KMS-11 (cell line): Measurements from ENCODE around the gene ELF4.

Experiments used
- H2AFZ ChIP-seq: fragments of 200-600 bp; sonication (generic); 2 replicates; pipeline ENCODE4 v1.6.1; 2016; ENCODE audit warnings: antibody characterized with exemption, mixed run types, low read depth
- H3K27ac ChIP-seq: fragments of 200-600 bp; sonication (generic); 2 replicates; pipeline ENCODE4 v1.6.1; 2016; ENCODE audit warnings: mild to moderate bottlenecking, mixed run types
- H3K27me3 ChIP-seq: fragments of 200-600 bp; sonication (generic); 2 replicates; pipeline ENCODE4 v1.6.1; 2017; ENCODE audit warnings: mild to moderate bottlenecking, low read depth, mixed run types, moderate library complexity; ENCODE audit not compliant: insufficient read depth
- H3K36me3 ChIP-seq: fragments of 200-600 bp; sonication (generic); 2 replicates; pipeline ENCODE4 v1.6.1; 2017; ENCODE audit warnings: mild to moderate bottlenecking, mixed run types; ENCODE audit not compliant: insufficient read depth
- H3K4me1 ChIP-seq: fragments of 200-600 bp; sonication (generic); 2 replicates; pipeline ENCODE4 v1.6.1; 2016; ENCODE audit warnings: mild to moderate bottlenecking, low read depth, mixed run types; ENCODE audit not compliant: poor library complexity, severe bottlenecking
- H3K4me2 ChIP-seq: fragments of 200-600 bp; sonication (generic); 2 replicates; pipeline ENCODE4 v1.7.0; 2016; ENCODE audit warnings: mild to moderate bottlenecking, mixed run types
- H3K4me3 ChIP-seq: fragments of 200-600 bp; sonication (generic); IDR thresholded peaks from 2 replicates; pipeline ENCODE4 v1.6.1; 2017; ENCODE audit warnings: low read depth, low read length, mixed read lengths; ENCODE audit not compliant: insufficient read depth
- H3K79me2 ChIP-seq: fragments of 200-600 bp; sonication (generic); 2 replicates; pipeline ENCODE4 v1.6.1; 2016; ENCODE audit warnings: low read depth, mixed run types; ENCODE audit not compliant: insufficient read depth
- H3K9ac ChIP-seq: fragments of 200-600 bp; sonication (generic); 2 replicates; pipeline ENCODE4 v1.6.1; 2016; ENCODE audit warnings: mild to moderate bottlenecking, mixed run types
- H4K20me1 ChIP-seq: fragments of 200-600 bp; sonication (generic); 2 replicates; pipeline ENCODE4 v1.6.1; 2016; ENCODE audit warnings: mild to moderate bottlenecking, mixed run types; ENCODE audit not compliant: insufficient read depth
- TF ChIP-seq, protein P1 (sequence below): fragments of 200-600 bp; sonication (generic); conservative IDR thresholded peaks from 2 replicates; pipeline ENCODE4 v1.6.1; 2017; ENCODE audit warnings: low read depth, mild to moderate bottlenecking, antibody characterized with exemption, low read length, moderate library complexity, mixed read lengths

ELF4 gene

DNA sequence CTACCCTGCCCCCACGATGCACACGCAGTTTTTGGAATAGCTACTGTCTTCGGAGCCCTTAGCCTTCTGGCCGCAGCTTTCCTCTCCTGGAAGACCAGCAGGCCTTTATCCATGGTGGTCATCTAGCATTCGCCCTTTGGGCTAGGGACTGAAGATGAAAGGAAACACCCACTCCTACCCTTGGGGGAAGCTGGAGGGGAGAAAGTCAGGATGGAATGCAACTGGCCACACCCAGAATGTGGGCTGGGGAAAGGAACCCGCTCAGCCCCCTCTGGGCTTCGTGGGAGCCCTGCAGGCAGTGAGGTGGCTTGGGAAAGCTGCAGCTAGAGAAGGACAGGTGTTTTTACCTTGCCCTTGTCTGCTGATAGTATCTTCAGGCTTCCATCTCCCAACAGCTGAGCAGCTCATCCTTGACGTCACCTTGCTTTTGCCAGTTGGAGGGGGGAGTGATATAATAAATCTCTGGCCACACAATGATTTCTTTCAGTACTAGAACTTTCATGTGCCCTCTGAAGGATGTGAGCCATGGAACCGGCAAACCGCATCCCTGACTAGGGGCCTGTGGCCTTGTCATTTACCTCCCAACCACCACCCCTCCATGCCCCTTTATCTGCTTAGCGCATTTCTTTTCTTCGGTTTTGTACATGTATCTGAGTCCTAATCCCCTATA is 59.0 kb downstream of the ELF4 start:
- TF ChIP-seq, protein P1, sequence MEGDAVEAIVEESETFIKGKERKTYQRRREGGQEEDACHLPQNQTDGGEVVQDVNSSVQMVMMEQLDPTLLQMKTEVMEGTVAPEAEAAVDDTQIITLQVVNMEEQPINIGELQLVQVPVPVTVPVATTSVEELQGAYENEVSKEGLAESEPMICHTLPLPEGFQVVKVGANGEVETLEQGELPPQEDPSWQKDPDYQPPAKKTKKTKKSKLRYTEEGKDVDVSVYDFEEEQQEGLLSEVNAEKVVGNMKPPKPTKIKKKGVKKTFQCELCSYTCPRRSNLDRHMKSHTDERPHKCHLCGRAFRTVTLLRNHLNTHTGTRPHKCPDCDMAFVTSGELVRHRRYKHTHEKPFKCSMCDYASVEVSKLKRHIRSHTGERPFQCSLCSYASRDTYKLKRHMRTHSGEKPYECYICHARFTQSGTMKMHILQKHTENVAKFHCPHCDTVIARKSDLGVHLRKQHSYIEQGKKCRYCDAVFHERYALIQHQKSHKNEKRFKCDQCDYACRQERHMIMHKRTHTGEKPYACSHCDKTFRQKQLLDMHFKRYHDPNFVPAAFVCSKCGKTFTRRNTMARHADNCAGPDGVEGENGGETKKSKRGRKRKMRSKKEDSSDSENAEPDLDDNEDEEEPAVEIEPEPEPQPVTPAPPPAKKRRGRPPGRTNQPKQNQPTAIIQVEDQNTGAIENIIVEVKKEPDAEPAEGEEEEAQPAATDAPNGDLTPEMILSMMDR: no peak
- H3K27me3 ChIP-seq: no peaks in the 10 kb centered on the region
- H3K9ac ChIP-seq: no peak overlapping the region
- H3K79me2 ChIP-seq: no peaks in the 10 kb centered on the region
- no peaks in the 10 kb centered on the region for H3K36me3 ChIP-seq
- no peak overlapping the region for H3K27ac ChIP-seq
- H3K4me2 ChIP-seq: no peak overlapping the region
- no peaks in the 10 kb centered on the region for H3K4me1 ChIP-seq
- H3K4me3 ChIP-seq: no peak overlapping the region
- H2AFZ ChIP-seq: no peak overlapping the region
- H4K20me1 ChIP-seq: no peaks in the 10 kb centered on the region

DNA sequence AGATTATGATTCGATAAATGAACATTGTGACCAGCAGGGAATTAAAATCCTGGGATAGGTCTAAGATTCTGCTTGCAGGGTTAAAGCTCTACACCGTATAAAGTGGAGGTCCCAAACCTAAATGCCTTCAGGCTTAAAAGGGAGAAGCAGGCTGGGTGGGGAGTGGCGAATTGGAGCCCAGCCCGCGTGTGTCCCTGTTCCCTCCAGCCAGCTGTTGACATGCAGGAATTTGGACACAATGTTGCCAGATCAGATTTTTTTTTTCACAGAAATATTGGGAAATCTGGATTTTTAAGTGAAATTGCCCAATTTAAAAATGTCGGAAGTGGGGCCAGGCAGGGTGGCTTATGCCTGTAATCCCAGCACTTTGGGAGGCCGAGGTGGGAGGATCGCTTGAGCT is 60.5 kb downstream of the ELF4 start:
- H4K20me1 ChIP-seq: no peaks in the 10 kb centered on the region
- H3K36me3 ChIP-seq: no peaks in the 10 kb centered on the region
- no peak overlapping the region for H3K4me3 ChIP-seq
- H3K9ac ChIP-seq: no peak overlapping the region
- no peak overlapping the region for H3K27ac ChIP-seq
- no peaks in the 10 kb centered on the region for H3K27me3 ChIP-seq
- no peak overlapping the region for H2AFZ ChIP-seq
- no peak overlapping the region for H3K4me2 ChIP-seq
- TF ChIP-seq, protein P1: no peak
- no peaks in the 10 kb centered on the region for H3K79me2 ChIP-seq
- H3K4me1 ChIP-seq: no peaks in the 10 kb centered on the region

DNA sequence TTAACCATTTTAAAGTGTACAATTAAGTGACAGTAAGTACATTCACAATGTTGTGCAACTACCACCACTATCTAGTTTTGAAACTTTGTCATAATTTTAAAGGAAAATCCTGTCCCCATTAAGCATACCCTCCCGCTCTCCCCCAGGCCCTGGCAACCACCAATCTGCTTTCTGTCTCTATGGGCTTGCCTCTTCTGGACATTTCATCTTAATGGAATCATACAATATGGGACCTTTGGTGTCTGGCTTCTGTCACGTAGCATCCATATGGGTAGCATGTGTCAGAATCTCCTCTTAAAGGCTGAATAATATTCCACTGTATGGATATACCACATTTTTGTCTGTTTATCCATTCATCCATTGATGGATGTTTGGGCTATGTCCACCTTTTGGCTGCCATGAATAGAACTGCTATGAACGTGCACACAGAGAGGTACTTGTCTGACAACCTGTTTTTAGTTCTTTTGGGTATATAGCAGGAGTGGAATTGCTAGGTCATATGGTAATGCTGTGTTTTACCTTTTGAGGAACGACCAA is 61.5 kb downstream of the ELF4 start:
- no peaks in the 10 kb centered on the region for H4K20me1 ChIP-seq
- no peak overlapping the region for H3K9ac ChIP-seq
- no peaks in the 10 kb centered on the region for H3K4me1 ChIP-seq
- no peaks in the 10 kb centered on the region for H3K36me3 ChIP-seq
- no peak overlapping the region for H3K4me2 ChIP-seq
- H3K27ac ChIP-seq: no peak overlapping the region
- H3K79me2 ChIP-seq: no peaks in the 10 kb centered on the region
- no peak overlapping the region for H3K4me3 ChIP-seq
- H3K27me3 ChIP-seq: no peaks in the 10 kb centered on the region
- TF ChIP-seq, protein P1: no peak
- no peak overlapping the region for H2AFZ ChIP-seq

DNA sequence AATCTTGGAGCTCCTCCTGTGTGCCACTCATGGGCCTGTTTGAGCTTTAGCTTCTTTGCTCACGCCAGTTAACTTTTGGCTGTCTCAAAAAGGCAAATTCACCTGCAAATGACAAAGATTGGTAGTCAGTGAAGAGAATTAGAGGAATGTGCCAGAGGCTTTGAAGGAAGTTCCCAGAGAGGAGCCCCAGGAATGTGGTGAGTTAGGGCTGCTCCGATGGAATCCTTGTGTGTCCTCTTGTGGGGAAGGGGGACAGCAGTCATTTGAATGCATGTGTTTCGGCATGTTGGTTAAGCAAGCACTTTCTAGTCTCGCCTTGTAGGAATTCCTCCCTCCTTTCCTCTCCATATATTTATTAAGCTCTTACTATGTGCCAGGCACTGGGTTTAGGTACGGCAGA is 62.9 kb downstream of the ELF4 start:
- no peak overlapping the region for H3K4me3 ChIP-seq
- no peaks in the 10 kb centered on the region for H3K4me1 ChIP-seq
- no peak overlapping the region for H3K4me2 ChIP-seq
- no peak overlapping the region for H3K27ac ChIP-seq
- no peak overlapping the region for H3K9ac ChIP-seq
- no peaks in the 10 kb centered on the region for H3K79me2 ChIP-seq
- no peaks in the 10 kb centered on the region for H3K27me3 ChIP-seq
- H2AFZ ChIP-seq: no peak overlapping the region
- TF ChIP-seq, protein P1: no peak
- H4K20me1 ChIP-seq: no peaks in the 10 kb centered on the region
- no peaks in the 10 kb centered on the region for H3K36me3 ChIP-seq
